HG03432 (cell line): ENCODE measurements around the gene SEMA5A.
"Not testable (repeated sequence)": the region's sequence is repeated elsewhere in the genome, so short reads cannot be mapped to it uniquely, and the experiment has no call there.

Experiments
- ATAC-seq: cut with Tn5 transposase; IDR thresholded peaks from one replicate; pipeline ENCODE4 v1.9.1; 2021; ENCODE audit warnings: mild to moderate bottlenecking, moderate library complexity; ENCODE audit not compliant: unreplicated experiment

SEMA5A gene

DNA sequence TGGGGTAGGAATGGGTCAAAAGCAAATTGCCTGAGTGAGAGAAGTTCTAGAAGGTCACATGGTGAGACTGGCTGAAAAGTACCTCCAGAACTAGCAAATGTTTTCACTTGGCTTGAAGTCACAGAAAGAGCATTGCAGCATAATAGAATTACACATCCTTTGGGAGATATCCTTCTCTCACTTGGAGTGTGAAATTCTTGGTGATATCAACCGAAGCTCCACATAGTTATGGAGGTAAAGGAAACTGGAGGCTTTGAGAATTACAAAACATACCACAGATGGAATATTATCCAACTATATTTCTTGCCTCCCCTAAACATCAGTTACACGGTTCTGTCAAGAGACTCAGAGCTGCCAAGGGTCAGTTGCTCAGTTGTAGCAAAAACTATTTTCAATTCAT, 182.4 kb downstream of the SEMA5A start:
- peak; percentile 15 for ATAC-seq

DNA sequence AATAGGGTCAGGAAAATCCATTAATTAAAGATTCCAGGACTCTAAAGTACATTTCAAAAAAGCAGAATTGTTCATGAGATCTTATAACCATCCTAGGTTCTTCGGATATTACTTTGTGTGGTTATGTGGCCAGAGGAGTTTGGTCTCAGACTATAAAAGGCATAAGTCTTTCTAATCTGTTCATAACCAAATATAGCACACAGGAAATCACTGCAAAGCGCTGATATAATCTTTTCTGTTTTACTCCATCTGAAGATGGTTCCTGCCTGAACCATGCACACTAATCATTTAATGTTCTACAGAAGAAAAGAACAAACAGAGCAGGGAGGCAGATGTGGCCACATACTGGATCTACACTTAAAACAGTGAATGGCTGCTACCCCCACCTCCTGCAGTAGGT, 182.8 kb downstream of the SEMA5A start:
- ATAC-seq: peak; percentile 63

DNA sequence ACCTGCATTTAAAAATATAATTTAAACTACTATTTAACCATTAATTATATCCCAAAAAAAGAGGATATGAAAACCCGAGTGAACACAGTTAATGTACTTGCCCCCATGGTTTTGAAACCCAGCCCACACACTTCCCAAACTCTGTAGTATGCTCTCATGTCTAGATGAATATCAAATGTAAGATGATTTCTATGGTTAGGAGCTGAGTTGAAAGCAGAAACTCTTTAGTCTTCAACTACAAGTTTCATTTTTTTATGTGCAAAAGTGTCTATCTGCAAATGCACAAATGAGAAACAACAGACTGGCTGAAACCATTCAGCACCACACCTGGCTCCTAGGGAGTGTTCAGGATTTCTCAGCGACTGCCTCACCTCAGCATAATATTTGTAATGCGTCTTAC, 183.3 kb downstream of the SEMA5A start:
- ATAC-seq: peak; percentile 67

DNA sequence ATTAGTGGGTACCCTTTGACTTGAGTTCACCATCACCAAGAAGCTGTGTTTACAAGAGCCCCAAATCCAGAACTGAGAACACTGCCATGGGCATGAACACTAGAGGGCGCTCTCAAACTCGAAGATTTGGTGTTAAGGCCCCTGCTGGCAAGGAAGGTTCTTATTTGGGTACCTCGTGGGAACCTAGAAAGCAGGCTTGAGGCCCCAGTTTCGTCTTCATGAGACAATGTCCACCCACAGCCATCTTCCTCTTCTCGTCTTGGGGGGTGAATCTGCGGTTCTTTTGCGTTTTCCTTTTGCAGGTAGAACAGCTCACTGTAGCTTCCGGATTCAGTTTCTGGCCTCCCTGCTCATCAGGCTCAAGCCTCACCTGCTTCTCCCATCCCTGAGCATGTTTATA, 184.0 kb downstream of the SEMA5A start:
- ATAC-seq: peak; percentile 65

DNA sequence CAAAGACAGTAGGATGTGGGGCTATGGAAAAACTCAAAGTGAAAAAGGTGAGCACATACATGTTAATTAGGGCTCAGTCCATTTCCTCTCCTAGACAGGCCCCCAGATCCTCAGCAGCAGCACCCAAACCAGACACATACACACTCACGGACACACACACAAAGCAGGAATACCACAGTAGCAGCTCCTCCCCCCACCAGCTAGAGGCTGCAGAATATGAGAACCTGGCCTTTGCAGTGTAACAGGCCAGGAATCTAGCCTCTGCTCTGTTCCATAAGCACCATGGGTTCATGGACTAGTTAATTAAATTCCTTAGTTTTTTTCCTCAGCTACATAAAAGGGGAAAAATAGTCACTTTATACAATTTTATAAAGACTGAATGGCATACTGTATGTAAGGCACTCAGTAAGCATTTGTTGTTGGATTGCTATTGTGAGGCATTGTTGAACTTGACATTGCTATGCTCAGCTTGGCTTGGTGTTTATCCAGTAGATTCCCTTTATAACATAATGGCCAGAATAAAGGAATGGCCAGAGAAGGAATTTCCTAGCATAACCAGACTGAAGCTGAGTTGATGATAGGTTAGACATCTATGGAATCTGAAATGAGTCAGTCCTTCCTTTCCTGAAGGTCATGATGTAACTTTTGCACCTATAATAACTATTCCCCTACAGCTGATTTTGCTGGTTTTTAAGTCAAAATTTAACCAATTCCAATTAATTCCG, 186.8 kb downstream of the SEMA5A start:
- ATAC-seq: no peak

DNA sequence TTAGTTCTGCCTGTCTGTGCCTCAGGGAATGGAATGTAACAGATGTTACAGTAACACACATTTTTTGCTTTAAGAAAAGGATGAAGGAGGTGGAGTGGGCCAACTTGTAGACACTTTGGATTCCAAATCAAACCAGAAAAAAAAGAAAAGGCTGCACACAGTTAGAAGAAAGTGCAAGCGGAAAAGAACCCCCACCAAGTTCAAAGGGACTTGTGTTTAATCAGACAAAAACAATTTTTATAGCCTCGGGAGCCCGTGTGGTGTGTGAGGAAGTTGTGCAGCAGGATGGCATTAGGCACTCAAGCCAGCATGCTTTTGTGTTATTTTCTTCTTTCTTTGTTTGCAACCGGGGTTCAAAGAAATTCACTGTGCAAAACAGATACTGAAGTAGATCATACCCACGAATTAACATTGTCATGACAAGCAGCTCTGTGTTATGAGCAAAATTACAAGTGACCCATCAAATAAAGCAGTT, 189.5 kb downstream of the SEMA5A start:
- no peak for ATAC-seq

DNA sequence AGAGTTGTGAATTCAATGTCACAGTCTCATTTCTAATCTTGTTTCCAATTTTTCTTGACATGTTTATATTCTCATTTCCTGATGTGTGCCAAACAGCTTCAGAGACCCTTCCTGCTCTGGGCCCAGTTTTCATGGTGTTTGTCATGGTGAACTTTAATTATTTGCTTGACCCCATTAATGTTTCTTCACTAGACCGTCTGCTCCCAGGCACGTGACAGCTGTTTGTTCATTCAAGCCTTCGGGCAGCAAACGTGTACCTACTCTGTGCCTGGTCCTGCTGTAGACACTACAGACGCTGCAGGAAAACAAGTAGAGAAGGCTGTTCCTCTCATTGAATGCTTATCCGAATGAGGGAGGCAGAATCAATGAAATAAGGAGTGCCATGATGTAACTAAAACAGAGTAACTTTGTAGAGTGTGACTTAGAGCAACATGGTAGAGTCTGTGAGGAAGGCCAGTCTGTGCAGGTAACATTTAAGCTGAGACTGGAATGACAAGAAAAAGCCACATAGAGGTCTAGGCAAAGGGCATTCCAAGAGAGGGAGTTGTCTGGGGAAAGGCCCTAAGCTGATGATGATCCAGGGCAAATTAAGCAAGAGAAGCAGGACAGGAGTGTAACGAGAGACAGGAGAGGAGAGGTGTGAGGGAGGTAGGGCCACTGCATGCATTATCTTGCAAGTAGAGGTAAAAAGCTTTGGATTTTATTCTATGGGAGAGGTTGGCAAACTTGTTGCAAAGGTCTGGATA, 191.4 kb downstream of the SEMA5A start:
- ATAC-seq: no peak

DNA sequence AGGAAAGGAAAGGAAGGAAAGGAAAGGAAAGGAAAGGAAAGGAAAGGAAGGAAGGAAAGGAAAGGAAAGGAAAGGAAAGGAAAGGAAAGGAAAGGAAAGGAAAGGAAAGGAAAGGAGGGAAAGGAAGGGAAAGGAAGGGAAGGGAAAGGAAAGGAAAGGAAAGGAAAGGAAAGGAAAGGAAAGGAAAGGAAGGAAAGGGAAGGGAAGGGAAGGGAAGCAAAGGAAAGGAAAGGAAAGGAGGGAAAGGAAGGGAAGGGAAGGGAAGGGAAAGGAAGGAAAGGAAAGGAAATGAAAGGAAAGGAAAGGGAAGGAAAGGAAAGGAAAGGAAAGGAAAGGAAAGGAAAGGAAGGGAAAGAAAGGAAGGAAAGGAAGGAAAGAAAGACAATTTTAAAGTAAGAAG, 192.8 kb downstream of the SEMA5A start:
- ATAC-seq: not testable (repeated sequence)

DNA sequence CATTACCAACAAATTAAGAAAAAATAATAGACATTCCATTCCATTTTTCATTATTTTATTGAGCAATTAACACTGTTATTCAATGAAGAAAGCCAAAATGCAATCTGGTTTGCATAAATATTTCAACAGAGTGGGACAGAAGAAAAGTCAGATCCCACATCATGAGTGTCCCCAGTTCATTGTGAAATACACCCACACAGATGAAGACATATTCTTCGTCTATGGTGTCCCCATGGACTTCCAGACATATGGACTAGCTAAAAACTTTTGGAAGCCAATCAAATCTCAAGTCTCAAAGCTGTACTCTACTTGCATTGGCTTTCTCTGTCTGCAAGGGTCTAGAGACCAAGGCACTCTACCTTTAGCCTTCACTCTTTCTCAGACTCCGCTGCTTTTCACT, 194.3 kb downstream of the SEMA5A start:
- ATAC-seq: no peak

DNA sequence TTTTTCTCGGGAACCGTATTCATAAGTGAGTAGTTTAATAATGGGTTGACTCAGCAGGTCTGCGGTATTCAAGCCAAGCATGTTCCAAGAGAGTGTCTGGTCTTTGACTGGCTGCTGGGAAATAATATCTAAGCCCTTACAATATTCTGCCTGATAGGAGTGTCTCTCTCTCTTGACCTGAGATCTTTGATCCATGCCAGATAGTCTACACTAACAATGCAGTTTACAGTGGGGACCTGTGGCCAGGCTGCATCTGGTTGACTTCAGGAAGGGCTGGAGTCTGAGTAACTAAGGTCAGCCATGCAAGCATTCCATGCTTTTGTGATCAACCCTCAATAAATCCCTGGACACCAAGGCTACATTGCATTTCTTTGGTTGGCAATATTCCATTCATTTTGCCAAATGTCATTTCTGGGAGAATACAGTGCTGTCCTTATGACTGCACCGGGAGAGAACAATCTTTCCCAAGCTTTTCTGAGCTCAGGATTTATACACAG, 195.5 kb downstream of the SEMA5A start:
- ATAC-seq: no peak

DNA sequence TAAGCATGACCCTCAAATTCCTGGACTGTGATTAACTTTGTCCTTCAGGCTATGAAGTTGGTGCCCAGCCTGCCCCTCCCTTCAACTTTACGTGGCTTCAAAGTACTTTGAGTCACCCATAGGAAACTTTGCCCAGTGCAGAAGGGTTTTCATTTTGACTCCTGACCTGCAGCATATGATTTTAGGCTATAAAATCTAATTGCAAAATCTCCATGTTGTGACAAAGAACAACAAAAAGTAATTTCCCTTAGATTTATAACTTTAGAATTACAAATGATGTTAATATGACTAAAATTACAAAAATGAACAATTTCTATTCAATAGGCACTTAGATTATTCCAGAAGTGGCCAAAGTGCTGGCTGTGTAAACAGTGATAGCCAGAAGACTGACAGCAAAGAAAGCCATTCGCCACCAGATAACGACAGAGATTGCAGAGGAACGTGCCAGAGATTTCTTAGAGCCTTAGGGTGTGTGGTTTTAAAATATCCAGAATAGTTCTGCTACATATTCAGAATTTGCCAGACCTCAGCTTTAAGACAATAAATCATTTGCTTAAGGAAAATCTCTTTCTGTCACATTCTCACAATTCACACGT, 197.4 kb downstream of the SEMA5A start:
- no peak for ATAC-seq

DNA sequence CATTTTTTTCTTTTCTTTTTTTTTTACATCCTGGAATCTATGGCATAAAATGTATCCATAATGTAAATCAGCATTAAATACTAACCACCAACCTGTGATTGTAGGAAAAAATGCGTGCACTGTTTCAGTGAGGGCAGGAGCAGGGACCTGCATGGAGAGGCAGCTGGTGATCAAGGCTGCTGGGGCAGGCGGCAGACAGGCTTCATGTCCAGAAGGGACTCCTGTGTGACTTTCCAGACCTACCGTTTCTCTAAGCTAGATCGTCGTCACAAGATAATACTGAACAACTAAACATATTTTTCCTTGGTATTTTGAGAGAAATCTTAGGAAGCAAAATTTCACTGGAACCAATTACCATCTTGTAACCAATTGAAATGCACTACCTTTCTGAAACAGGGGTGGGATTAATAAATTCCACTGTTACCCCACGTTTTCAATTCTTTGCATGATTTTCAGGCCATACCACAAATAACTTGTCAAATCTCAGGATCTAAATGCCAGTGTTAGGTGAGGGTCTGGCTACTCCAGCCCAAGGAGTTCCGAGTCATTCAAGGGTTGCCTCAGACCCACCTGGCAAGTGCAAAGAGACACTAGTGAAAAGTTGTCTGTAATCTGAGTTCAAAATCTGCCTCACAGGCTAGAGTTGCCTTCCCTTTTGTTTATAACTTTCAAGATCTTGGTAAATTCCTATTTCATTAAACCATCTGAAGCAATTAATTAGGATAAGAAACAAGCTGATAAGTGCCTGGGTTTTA, 198.2 kb downstream of the SEMA5A start:
- no peak for ATAC-seq

DNA sequence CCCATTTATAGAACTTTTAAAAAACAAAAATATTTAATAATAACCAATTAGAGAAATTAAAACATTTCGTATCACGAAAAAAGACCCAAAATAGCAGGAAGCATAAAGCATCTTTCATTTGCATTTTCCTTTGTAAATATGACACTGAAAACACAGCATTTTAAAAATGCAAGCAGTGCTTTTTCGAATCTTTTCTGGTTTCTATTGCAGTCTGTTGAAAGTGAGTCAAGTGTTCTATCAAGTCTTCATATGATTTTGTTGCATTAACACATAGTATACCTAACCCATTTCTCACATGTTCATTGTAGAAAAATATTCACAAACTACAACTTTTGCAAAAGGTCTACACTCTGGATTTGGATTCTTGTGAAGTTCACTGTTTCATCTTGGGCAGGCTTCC, 198.8 kb downstream of the SEMA5A start:
- ATAC-seq: no peak

DNA sequence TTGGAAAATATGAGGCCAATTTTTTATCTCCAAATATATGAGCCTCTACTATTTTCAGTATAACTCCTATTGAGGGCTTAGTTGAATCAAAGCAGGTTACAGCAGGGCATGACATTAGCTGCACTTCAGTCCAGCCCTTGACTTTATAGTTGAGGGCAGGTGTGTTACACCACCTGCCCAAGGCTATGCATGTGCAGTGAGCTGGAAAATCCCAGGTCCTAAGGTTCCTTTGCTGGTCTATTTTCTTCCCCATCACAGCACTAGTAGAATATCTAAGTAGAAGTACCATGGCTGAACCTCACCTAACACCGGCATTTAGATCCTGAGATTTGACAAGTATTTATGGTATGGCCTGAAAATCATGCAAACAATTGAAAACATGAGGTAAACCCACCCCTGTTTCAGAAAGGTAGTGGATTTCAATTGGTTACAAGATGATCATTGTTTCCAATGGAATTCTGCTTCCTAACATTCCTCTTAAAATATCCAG, 201.1 kb downstream of the SEMA5A start:
- ATAC-seq: no peak

DNA sequence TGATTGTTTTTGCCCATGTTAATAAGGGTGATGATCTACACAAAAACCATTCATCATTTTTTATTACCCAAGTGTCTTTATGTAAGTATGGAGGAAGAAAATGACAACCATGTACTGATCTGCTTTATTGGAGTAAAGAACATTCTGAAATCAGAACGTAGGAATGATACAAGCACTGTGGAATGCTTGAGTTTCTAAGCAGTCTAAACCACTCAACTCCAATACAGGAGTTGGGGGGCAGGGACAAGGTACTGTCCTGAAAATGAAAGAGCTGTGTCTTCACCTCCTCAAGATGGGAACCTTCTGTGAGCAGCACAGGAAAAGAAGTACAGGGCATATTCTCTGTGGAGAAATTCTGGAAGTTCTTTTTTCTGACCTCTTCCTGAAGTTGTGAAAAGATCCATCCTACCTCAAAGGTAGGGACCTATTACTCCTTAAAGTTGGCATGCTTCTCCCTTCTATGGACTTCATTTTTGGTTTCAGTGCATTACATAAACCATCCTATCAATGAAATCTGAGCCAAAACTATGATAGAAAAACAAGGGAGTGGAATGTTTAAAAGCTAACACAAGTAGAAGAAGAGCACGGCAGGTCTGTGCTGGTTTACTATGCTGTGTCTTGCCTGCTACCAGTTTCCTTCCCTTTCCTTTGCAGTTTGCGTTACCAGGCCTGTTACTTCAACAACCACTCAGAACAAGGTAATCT, 202.6 kb downstream of the SEMA5A start:
- ATAC-seq: no peak

DNA sequence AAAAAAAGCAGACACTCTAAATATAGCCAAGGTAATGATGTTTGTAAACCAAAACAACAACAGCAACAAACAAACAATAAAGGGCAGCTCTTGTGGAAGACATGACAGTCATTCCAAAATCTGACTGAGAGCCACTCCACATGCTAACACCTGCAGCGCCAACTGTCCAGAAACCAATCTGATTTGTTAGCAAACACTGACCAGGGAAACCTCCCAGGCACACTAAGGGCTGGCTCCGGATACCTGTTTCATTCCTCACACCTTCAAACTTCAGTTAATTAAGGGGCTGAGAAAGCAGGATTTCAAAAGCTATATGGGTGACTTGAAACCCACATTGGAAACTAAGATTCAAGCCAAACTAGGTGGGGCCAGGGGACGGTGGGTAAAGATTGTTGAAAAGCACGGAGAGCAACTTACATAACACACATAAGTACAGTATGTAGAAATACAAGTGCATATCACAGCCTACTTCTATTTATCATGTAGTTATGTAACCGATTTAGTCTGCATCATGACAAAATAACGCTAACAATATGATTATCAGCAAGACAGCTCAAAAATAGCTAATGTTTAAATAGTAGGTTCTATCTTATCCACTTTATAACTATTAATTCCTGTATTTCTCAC, 203.6 kb downstream of the SEMA5A start:
- ATAC-seq: no peak

DNA sequence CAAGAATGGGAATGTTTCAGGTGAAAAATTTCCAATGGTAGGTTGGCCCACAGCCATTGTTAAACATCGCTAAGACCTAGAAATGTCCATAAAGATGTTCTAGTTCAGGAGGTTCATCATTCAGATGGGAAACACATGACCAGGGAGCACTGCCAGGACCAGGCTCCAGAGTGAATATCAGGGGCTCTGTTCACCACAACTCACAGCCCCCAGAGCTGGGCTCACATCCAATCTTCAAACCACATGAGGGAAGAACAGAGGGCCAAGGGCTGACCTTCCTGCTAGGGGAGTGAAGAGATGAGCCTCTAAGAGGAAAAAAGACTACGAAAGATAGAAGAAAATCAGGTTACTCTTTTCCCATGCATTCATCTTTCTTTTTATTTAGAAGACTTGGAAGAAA, 205.8 kb downstream of the SEMA5A start:
- no peak for ATAC-seq

DNA sequence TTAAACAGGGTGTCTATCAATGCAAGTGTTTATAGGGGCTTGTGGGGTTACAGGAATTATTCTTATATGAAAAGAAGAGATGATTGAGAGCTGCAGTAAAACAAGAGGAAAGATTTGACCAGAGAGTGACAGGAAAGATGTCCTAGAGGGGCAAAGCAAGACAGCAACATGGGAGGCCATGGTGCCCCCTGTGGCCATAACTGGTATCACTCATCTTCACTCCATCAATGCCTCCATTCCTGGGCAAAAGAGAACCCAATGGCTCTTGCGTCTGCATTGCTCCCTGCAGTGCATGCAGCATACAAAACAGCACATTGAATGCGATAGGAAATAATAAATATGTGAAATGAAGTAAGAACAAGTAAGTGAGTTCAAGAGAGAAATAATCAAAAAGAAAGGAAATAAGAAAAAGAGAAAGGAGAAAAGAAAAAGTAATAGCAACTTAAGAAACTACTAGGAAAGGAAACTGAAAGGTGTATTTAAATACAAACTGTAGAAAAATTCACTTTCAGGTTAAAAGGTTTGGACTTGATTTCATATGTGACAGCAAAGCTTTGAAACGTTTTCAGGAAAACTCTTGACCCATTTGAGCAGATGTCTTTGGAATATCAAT, 206.6 kb downstream of the SEMA5A start:
- ATAC-seq: peak; percentile 68

DNA sequence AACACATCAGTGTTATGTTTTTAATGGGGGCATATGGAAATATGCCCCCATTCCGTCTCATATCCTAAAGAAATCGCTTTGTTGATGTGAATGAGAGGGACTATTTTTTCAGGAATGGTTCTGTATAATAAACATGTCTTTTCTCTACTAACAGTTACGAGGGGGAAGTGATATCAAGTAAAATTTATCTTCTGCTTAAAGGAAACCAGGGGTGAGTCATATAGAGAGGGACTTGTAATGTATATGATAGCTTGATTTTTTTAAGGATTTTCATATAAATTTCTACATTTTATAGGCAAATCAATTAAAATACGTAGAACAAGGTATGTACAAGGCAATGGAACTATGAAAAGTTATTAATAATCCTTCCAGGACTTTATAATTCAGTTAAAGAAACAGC, 207.1 kb downstream of the SEMA5A start:
- ATAC-seq: no peak
